Suppressor macrophage (primary cell): ENCODE results near the gene TBC1D1.

Experiments used
- DNase-seq, 4 experiments: peaks; one replicate each; pipeline ENCODE4 v3.0.0-alpha.2; 2020 to 2022

TBC1D1 gene

GRCh38 chr4:38152721-38153386, 262.0 kb downstream of the TBC1D1 start:
- no peak for DNase-seq

- peak; percentile 34 to 59 (median 46) for DNase-seq
Observed at GRCh38 chr4:38153387-38153760, 262.5 kb downstream of the TBC1D1 start.

DNA sequence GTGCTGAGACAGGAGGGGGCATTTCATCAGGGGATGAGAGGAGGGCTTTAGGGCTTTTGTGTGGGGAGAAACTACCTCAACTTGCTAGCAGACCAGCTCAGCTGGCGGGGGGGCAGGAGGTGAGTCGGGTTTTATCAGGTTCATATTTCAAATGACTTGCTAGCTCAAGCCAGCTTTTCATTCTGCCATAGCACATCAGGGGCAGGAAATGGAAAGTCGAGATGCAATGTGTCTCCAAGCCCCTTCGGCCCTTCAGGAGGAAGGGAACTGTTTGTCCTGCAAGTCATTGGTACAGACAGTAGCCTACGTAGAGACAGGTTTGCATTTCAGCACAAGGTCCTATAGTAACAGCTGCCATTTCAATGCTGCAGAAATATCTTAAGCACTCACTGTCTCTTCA, 263.4 kb downstream of the TBC1D1 start:
- DNase-seq: no peak

GRCh38 chr4:38154681-38155588, 264.1 kb downstream of the TBC1D1 start:
- peak in 3 of 4 experiments; percentile 34 to 50 (median 47) for DNase-seq

- DNase-seq: no peak
Observed at GRCh38 chr4:38155589-38156294, 264.9 kb downstream of the TBC1D1 start.

GRCh38 chr4:38157592-38157991, 266.7 kb downstream of the TBC1D1 start:
- DNase-seq: no peak

DNA sequence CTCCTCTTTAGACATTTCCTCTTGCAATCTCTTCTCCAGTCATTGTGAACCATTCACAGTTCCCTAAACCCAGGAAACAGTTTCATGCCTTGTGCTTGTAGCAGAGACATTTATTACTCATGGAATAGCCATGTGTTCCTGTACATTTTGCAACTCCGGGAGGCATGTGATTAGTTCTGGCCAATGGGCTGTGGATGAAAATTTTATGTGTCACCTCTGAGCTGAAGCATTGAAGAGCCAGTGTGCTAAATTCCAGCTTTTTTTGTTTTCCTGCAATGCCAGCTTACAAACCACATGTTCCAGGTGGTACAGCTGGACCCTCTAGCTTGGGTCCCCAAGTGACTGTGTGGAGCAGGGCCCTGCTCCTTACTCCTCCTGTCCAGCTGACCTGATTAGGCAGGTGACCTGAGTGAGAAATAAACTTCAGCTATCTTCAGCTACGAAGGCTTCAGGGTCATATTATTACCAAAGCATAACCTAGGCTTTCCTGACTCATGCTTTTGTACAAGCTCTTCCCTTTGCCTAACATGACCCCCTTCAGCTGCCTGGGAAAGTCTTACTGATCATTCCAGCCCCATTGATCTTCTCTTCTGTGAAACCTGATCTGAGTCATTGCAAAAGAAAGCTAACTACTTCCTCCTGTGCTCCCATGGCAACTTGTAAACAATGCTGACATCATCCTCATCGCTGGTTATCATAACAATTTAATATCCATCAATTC, 269.8 kb downstream of the TBC1D1 start:
- peak; percentile 86 to 97 (median 92) for DNase-seq

GRCh38 chr4:38161208-38162113, 270.6 kb downstream of the TBC1D1 start:
- no peak for DNase-seq

DNA sequence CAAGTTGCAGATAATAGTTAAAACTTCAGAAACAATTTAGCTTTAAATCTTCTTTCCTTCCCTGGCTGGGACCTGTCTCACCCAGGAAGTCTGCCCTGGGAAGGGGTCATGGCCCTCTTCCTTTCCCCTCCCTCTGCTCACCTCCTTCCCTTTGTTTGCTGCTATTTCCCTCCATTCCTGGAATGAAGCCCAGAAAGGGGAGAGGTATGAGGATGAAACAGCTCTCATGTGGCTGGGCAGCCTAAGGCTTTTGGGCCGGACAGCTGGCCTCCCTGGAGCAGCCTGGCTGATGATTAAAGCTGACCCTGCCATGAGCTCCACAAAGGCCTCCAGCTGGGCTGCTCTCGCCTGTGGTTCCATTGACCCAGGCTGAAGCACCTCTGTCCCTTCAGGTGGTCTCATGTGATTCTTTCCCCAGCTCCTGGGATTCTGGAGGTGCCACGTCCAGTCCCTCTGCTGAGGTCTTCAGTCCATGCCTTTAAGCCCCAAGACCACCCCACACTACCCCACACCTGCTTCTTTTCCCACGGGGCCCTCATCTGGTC, 271.4 kb downstream of the TBC1D1 start:
- DNase-seq: no peak

DNA sequence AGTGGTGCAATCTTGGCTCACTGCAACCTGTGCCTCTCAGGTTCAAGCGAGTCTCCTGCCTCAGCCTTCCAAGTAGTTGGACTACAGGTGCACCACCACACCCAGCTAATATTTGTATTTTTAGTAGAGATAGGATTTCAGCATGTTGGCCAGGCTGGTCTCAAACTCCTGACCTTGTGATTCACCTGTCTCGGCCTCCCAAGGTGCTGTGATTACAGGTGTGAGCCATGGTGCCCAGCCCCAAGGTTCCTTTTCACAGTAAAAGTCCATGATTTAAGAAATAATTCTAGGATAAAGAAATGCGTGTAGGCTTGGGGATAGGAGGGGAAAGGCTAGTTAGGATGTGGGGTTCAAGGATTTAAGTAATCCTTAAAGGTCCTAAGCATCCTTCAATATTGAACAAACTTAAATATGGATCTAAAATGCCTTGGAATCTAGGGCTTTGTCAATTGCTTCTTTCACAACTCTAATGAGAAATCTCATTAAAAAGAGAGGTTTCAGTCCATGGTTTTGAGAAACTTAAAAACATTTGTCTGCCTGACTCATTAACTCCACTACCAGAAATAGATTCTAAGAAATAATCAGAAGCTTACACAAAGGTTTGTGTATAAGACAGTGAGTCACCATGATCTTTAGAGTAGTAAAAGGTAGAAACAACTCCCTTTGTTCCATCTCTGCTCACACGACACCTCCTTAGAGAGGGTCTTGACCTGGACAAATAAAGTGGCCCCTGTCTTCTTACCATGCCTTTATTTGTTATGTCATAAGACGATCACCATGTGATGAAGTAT, 272.5 kb downstream of the TBC1D1 start:
- peak in 2 of 4 experiments; percentile 39 to 57 for DNase-seq

- DNase-seq: peak in 1 of 4 experiments; percentile 31
Observed at GRCh38 chr4:38164346-38164745, 273.5 kb downstream of the TBC1D1 start.

DNA sequence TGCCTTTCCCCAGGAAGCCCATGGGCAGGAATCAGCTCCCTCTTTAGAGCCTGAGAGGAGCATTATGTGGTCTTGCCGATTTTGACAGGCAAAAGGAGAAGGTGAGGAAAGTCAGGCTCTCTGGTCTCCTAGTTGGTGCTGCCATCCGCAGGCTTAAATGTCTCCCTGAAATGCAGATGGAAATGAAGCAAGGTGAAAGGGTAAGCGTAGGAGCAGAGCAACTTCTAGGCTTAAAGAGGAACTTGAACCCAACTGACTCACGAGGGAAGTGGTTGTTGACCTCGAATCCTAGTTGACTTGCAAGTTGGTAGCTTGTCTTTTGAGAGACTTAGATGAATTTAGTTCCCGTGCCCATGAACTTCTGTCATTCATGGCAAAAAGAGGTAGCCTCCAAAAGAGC, 275.2 kb downstream of the TBC1D1 start:
- peak; percentile 85 to 96 (median 90) for DNase-seq

- DNase-seq: peak; percentile 21 to 53 (median 33)
Observed at GRCh38 chr4:38166768-38167167, 275.9 kb downstream of the TBC1D1 start.

DNA sequence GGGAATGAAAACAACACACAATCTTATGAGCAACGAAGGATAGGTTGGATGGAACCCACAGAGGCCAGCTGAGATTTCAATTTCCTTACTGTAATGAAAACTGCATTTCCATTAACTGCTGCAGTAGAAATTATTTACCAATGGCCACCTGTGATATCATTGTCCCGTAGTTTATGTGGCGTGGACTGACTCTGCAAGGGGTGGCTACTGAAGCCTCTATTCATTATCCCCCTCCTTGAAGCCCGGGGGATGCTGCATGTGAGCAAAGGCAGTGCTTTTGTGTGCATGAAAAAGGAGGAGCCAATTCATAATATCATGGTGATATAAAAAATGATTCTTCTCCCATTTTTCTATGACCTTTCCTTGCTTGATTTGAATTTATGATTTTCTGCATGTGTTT, 277.1 kb downstream of the TBC1D1 start:
- no peak for DNase-seq

GRCh38 chr4:38169524-38169923, 278.6 kb downstream of the TBC1D1 start:
- no peak for DNase-seq

- DNase-seq: no peak
Observed at GRCh38 chr4:38170338-38171169, 279.7 kb downstream of the TBC1D1 start.

GRCh38 chr4:38172078-38172477, 281.2 kb downstream of the TBC1D1 start:
- DNase-seq: peak in 2 of 4 experiments; percentile 54 to 59

DNA sequence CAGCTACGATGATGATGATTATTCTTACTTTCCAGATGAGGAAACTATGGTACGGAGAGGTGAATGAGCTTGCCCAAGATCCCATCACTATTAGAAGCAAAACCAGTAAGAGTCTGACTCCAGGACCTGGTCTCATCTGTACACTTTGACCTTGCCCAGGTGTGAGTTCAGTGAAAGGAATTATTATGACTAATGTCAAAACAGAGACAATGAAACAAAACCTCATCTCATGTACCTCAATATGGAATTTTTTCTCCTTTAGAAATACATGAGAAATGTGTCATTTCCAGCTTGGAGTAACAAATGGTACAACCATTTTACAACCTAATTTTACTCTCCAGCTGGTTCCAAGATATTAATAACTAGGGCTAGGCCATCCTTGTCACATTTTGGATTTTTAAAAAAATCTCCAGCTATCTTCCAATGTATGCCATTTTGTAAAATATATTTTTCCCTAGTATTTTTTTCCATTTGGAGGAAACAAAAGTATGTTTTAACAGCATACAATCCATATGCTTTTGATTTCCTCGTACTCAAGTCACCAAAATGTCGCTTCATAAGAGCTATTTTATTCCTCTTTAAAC, 283.1 kb downstream of the TBC1D1 start:
- no peak for DNase-seq

DNA sequence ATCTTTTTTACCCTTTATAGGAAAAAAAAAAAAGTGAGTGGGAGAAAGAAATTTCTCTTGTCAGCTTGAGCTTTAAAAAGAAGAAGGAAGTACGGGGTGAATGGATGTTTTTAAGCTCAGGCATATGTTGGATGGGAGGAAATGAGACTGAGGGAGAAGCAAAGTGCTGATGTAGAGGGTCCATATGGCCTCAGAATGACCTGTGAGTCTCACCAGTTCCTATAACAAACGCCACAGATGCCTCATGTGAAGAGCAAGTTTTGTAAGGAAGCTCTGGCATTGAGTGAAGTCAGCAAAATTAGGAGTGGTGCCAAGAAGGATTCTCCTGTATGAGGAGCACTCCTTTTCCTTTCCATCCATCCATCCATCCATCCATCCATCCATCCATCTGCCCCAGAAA, 283.9 kb downstream of the TBC1D1 start:
- peak; percentile 85 to 97 (median 90) for DNase-seq
